Peyer's patch (tissue), 4 donors: ENCODE measurements around the gene FOXF2. TPM values are rescaled to one million over a fixed set of nuclear protein-coding genes. Genes with fewer than 3 reads are reported as not detected.
"Not testable (repeated sequence)": the region's sequence is repeated elsewhere in the genome, so short reads cannot be mapped to it uniquely, and the experiment has no call there.

Source experiments
- DNase-seq, 3 donors: peaks; one replicate each; pipeline ENCODE4 v3.0.0-alpha.2; 2017 to 2019
- H3K27ac ChIP-seq, 4 donors: fragments of 200-600 bp; sonication (generic); one replicate each; pipeline ENCODE4 v1.5.1; 2016 to 2019
- H3K27me3 ChIP-seq, 2 donors: fragments of 200-600 bp; sonication (generic); one replicate each; pipeline ENCODE4 v1.5.1; 2019
- H3K36me3 ChIP-seq, 3 donors: fragments of 200-600 bp; sonication (generic); one replicate each; pipeline ENCODE4 v1.5.1; 2016 to 2019
- H3K4me1 ChIP-seq, 4 donors: fragments of 200-600 bp; sonication (generic); one replicate each; pipeline ENCODE4 v1.5.1; 2016 to 2019
- H3K4me3 ChIP-seq, 4 donors: fragments of 200-600 bp; sonication (generic); 1 replicate in 3 of 4; 2 replicates in 1 of 4; pipeline ENCODE4 v1.5.1; 2016 to 2019; ENCODE audit warnings: mild to moderate bottlenecking in 1 of 4
- H3K9me3 ChIP-seq, 4 donors: fragments of 200-600 bp; sonication (generic); one replicate each; pipeline ENCODE4 v1.5.1; 2016 to 2019; ENCODE audit warnings: mild to moderate bottlenecking in 1 of 4
- POLR2A ChIP-seq, 2 donors: fragments of 450-650 bp; IDR thresholded peaks; one replicate each; pipeline ENCODE4 v1.5.1; 2017; ENCODE audit warnings: antibody characterized with exemption in 2 of 2, mild to moderate bottlenecking in 2 of 2, moderate library complexity in 2 of 2
- total RNA-seq, 4 donors: library from RNA; depleted of rRNA; stranded (reverse); fragments of >200 nt; gene quantifications; one replicate each; pipeline ENCODE4 v1.1.0, GENCODE V29; 2016
- TF ChIP-seq, protein P1 (sequence below), 6 experiments: fragments of 450-650 bp in 4 of 6; fragments of 200-600 bp in 2 of 6; sonication (generic) in 1 of 6; IDR thresholded peaks; one replicate each; pipeline ENCODE4 v1.5.1; 2017 to 2019; ENCODE audit warnings: antibody characterized with exemption in 6 of 6, mild to moderate bottlenecking in 3 of 6, moderate library complexity in 1 of 6

The FOXF2 gene
- total RNA-seq, 4 donors from 2014 or later = 4.0 to 14.0 (median 8.0) TPM

DNA sequence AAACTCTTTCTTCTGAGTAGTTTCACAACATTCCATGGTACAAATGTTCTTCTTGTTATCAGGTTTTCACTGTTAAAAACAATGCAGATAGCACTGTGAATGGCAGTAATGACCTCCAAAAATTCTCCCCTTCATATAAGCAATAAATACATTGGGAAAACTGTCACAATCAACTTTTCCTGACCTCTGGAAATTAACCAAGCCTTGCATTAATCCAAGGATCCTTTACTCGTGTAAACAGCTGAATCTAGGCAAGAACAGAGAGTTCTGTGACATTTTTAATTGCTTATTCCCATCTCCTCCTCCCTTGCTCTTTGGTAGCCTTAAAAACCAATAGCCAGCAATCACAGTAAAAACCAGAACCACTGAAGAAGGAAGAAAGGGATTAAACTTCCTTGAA lies 39.7 kb upstream of the FOXF2 start:
- H3K27ac ChIP-seq = no peak overlapping the region
- no peak overlapping the region for H3K4me3 ChIP-seq
- TF ChIP-seq, protein P1, sequence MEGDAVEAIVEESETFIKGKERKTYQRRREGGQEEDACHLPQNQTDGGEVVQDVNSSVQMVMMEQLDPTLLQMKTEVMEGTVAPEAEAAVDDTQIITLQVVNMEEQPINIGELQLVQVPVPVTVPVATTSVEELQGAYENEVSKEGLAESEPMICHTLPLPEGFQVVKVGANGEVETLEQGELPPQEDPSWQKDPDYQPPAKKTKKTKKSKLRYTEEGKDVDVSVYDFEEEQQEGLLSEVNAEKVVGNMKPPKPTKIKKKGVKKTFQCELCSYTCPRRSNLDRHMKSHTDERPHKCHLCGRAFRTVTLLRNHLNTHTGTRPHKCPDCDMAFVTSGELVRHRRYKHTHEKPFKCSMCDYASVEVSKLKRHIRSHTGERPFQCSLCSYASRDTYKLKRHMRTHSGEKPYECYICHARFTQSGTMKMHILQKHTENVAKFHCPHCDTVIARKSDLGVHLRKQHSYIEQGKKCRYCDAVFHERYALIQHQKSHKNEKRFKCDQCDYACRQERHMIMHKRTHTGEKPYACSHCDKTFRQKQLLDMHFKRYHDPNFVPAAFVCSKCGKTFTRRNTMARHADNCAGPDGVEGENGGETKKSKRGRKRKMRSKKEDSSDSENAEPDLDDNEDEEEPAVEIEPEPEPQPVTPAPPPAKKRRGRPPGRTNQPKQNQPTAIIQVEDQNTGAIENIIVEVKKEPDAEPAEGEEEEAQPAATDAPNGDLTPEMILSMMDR (IDR thresholded peaks at IDR 0.05) = no peak
- no peak for TF ChIP-seq POLR2A (IDR thresholded peaks at IDR 0.05)
- no peaks in the 10 kb centered on the region for H3K27me3 ChIP-seq
- H3K36me3 ChIP-seq = no peaks in the 10 kb centered on the region
- H3K4me1 ChIP-seq = no peaks in the 10 kb centered on the region
- no peak for DNase-seq
- H3K9me3 ChIP-seq = peaks cover 0 to 8% (median 0%) of the 10 kb centered on the region in 4 donors

DNA sequence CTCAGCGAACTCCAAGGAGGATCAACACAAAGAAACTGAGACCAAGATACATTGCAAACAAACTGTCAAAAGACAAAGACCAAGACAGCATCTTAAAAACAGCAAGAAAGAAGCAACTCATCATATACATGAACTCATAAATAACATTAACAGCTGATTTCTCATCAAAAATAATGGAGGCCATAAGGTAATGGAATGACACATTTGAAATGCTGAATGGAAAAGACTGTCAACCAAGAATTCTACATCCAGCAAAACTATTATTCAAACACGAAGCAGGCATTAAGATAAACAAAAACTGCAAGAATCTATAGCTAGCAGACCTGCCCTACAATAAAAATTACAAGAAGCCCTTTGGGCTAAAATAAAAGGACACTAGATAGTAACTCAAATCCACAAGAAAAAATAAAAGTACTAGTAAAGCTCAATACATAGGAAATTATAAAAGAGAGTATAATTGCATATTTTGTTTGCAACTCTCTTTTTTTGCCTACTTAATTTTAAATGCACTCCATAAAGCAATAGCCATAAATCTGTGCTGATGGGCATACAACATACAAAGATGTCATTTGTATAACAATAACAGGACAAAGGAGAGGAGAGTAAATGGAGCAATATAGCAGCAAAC lies 37.9 kb upstream of the FOXF2 start:
- Histone ChIP-seq H3K4me3 (no peak overlapping the region), H3K27me3 (no peaks in the 10 kb centered on the region), H3K9me3 (peaks cover 0 to 8% (median 0%) of the 10 kb centered on the region in 4 donors), H3K36me3 (no peaks in the 10 kb centered on the region), H3K27ac (no peak overlapping the region), H3K4me1 (no peaks in the 10 kb centered on the region)
- no peak for TF ChIP-seq POLR2A (IDR thresholded peaks at IDR 0.05)
- TF ChIP-seq, protein P1 (IDR thresholded peaks at IDR 0.05) = no peak
- no peak for DNase-seq

DNA sequence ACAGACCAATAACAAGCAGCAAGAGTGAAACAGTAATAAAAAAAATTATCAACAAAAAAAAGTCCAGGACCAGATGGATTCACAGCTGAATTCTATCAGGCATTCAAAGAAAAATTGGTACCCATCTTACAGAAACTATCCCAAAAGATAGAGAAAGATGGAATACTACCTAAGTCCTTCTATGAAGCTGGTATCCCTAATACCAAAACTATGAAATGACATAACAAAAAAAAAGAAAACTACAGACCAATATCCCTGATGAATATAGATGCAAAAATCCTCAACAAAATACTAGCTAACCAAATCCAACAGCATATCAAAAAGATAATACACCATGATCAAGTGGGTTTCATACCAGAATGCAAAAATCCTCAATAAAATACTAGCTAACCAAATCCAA lies 34.3 kb upstream of the FOXF2 start:
- H3K4me3 ChIP-seq, H3K27ac ChIP-seq, H3K36me3 ChIP-seq, DNase-seq, H3K4me1 ChIP-seq, H3K27me3 ChIP-seq, H3K9me3 ChIP-seq: not testable (repeated sequence)

DNA sequence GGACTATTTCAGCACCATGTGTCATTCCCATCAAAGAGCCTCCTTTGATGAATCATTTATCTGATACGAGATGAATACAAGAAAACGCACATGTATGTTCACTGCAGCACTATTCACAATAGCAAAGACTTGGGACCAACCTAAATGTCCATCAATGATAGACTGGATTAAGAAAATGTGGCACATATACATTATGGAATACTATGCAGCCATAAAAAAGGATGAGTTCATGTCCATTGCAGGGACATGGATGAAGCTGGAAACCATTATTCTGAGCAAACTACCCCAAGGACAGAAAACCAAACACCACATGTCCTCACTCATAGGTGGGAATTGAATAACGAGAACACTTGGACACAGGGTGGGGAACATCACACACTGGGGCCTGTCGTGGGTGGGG lies 27.7 kb upstream of the FOXF2 start:
- not testable (repeated sequence) for H3K27ac ChIP-seq, DNase-seq, H3K9me3 ChIP-seq, H3K36me3 ChIP-seq, H3K4me3 ChIP-seq, H3K27me3 ChIP-seq, H3K4me1 ChIP-seq

DNA sequence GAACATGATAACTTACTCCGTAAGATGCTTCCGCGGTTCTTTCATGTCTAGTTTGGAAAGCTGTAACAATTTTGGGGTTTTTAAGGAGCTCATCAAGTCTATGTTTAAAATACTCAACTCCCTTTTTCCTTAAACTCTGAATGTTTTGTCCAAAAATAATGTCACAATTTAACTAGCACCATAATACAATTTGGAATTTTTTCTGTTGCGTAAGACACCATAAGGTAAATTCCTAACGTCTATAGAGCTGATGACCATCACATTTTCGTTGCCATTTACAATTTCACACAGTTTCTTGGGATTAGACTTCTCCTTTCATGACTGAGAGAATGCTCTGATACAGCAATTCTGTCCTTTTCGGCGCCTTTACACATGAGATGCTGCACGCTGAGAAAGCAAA lies 26.7 kb upstream of the FOXF2 start:
- no peak for TF ChIP-seq POLR2A (IDR thresholded peaks at IDR 0.05)
- TF ChIP-seq, protein P1 (IDR thresholded peaks at IDR 0.05) = no peak
- no peaks in the 10 kb centered on the region for H3K36me3 ChIP-seq
- DNase-seq = no peak
- H3K9me3 ChIP-seq = no peaks in the 10 kb centered on the region
- no peak overlapping the region for H3K27ac ChIP-seq
- no peaks in the 10 kb centered on the region for H3K4me1 ChIP-seq
- no peak overlapping the region for H3K4me3 ChIP-seq
- H3K27me3 ChIP-seq = no peaks in the 10 kb centered on the region

DNA sequence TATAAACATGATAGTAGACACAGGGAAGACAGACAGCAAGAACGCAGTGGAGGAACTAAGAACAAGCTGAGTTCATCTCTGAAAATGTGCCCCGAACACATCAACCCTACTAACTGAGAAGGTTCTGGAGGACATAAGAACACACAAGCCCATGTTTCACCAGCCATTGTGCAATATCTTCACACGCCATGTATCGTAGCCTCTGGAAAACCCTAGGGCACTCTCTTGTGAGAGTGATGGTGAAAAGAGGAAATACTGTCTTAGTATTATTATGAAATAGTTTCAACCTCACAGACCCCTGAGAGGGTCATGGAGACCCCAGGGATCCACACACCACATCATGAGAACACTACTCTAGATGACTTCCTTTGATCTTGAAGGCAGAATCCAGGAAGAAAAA lies 26.1 kb upstream of the FOXF2 start:
- no peak for DNase-seq
- H3K27ac ChIP-seq = peak overlapping the region in 1 of 4 donors; percentile 59

More for the DNA sequence above, 26.1 kb upstream of the FOXF2 start:
- Histone ChIP-seq H3K4me1 (no peaks in the 10 kb centered on the region), H3K9me3 (no peaks in the 10 kb centered on the region), H3K36me3 (no peaks in the 10 kb centered on the region), H3K4me3 (no peak overlapping the region), H3K27me3 (no peaks in the 10 kb centered on the region)
- TF ChIP-seq, protein P1 (IDR thresholded peaks at IDR 0.05) = no peak
